SK-N-SH (cell line): ENCODE measurements around the gene SNAP29.

Experiments used
- CTCF ChIP-seq: fragments of 200-600 bp; sonication (generic); IDR thresholded peaks from 2 replicates; pipeline ENCODE4 v1.6.1; 2017; ENCODE audit warnings: antibody characterized with exemption, mild to moderate bottlenecking, moderate library complexity
- EZH2phosphoT487 ChIP-seq: fragments of 200-600 bp; sonication (generic); IDR thresholded peaks from 2 replicates; pipeline ENCODE4 v1.6.1; 2017; ENCODE audit warnings: low read depth, mixed run types, mild to moderate bottlenecking, antibody characterized with exemption, moderate library complexity, borderline replicate concordance
- POLR2AphosphoS5 ChIP-seq: IDR thresholded peaks from 2 replicates; pipeline ENCODE4 v1.6.1; 2012; ENCODE audit warnings: low read depth, low read length
- RAD21 ChIP-seq: IDR thresholded peaks from 2 replicates; pipeline ENCODE4 v1.6.1; 2012; ENCODE audit warnings: mild to moderate bottlenecking, low read length
- RCOR1 ChIP-seq: fragments of 150-350 bp; IDR thresholded peaks from 2 replicates; pipeline ENCODE4 v1.6.1; 2017; ENCODE audit warnings: antibody characterized with exemption, low read length
- SIN3A ChIP-seq: IDR thresholded peaks from 2 replicates; pipeline ENCODE4 v1.6.1; 2012; ENCODE audit warnings: low read depth, mild to moderate bottlenecking, low read length, moderate library complexity, borderline replicate concordance
- TCF12 ChIP-seq: IDR thresholded peaks from 2 replicates; pipeline ENCODE4 v1.4.0; 2012
- TF ChIP-seq, protein P1 (sequence below): IDR thresholded peaks from 2 replicates; pipeline ENCODE4 v1.6.1; 2012; ENCODE audit warnings: mild to moderate bottlenecking, low read depth, low read length, moderate library complexity

DNA sequence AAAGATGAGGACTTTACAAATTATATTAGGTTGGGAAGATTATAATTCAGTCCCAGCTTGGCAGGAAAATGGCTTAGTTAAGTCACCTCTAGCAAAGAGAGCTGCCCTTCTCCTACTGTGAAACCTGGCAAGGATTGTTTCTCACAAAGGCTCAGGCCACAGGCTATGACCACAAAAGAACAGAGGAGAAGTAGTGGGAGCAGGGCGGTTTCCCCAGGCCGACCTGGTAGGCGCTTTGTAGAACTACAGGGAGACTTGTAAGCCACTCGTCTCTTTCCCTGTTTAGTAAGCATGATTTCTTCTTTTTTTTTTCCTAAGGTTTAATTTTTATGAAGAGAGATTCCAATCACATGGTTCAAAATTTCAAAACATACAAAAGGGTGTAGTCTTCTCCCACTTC lies 4.6 kb downstream of the SNAP29 start:
- TF ChIP-seq CTCF = no peak
- no peak for TF ChIP-seq TCF12
- TF ChIP-seq, protein P1, sequence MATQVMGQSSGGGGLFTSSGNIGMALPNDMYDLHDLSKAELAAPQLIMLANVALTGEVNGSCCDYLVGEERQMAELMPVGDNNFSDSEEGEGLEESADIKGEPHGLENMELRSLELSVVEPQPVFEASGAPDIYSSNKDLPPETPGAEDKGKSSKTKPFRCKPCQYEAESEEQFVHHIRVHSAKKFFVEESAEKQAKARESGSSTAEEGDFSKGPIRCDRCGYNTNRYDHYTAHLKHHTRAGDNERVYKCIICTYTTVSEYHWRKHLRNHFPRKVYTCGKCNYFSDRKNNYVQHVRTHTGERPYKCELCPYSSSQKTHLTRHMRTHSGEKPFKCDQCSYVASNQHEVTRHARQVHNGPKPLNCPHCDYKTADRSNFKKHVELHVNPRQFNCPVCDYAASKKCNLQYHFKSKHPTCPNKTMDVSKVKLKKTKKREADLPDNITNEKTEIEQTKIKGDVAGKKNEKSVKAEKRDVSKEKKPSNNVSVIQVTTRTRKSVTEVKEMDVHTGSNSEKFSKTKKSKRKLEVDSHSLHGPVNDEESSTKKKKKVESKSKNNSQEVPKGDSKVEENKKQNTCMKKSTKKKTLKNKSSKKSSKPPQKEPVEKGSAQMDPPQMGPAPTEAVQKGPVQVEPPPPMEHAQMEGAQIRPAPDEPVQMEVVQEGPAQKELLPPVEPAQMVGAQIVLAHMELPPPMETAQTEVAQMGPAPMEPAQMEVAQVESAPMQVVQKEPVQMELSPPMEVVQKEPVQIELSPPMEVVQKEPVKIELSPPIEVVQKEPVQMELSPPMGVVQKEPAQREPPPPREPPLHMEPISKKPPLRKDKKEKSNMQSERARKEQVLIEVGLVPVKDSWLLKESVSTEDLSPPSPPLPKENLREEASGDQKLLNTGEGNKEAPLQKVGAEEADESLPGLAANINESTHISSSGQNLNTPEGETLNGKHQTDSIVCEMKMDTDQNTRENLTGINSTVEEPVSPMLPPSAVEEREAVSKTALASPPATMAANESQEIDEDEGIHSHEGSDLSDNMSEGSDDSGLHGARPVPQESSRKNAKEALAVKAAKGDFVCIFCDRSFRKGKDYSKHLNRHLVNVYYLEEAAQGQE = no peak
- TF ChIP-seq POLR2AphosphoS5 = no peak
- no peak for TF ChIP-seq RAD21
- no peak for TF ChIP-seq RCOR1
- TF ChIP-seq SIN3A = no peak
- TF ChIP-seq EZH2phosphoT487 = no peak
